ENCODE data around the gene DNHD1. TPM values are rescaled to one million over a fixed set of nuclear protein-coding genes. Genes with fewer than 3 reads are reported as not detected.

The DNHD1 gene
- total and polyA plus RNA-seq, 9 of the 15 experiments (the other 6 are each of a cell fraction or from before 2014, with no cell fraction given) = 0.82 to 9.7 (median 3.8) TPM

DNA sequence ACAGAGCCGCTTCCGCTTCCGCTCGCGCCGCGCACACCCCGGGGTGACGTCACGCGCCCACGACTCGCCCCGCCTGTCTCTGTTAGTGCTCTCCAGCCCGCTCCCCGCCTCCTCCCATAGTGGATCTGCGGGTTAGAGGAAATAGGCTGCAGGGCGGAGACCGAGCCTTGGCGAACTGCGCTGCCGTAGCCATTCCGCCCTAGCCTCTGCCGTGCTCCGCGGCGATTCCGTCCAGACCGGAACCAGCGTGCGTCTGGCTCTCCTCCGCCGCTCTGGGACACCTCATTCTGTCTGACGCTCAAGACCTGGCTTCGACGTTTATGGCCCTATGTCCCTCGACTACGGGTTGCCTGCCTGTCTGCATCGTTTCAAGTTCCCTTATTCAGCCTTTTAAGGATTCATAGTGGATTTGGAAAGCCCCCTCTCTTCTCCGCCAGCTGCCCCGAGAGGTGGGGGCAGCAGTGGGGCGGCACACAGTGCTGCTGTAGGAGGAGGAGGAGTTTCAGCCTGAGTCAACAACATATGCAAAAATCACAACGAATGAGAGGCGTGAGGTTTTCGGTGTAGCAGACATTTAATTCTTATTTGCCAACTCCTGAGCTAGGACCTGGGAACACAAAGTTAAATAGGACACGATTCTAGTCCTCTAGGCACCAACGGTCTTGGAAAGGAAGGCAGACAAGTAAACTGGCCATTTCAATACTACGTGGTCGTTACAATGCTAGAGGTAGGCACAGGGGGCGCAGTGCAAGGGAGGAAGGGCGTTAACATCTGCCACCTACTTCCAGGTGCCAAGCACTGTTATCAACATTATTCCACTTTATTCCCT lies 115.3 kb downstream of the DNHD1 start, which contains the start of gene TAF10 (continued):
- TF ChIP-seq, protein P1, sequence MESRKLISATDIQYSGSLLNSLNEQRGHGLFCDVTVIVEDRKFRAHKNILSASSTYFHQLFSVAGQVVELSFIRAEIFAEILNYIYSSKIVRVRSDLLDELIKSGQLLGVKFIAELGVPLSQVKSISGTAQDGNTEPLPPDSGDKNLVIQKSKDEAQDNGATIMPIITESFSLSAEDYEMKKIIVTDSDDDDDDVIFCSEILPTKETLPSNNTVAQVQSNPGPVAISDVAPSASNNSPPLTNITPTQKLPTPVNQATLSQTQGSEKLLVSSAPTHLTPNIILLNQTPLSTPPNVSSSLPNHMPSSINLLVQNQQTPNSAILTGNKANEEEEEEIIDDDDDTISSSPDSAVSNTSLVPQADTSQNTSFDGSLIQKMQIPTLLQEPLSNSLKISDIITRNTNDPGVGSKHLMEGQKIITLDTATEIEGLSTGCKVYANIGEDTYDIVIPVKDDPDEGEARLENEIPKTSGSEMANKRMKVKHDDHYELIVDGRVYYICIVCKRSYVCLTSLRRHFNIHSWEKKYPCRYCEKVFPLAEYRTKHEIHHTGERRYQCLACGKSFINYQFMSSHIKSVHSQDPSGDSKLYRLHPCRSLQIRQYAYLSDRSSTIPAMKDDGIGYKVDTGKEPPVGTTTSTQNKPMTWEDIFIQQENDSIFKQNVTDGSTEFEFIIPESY (CRISPR knock-in tag; IDR thresholded peaks at IDR 0.05) = no peak
- TF ChIP-seq, protein P2, sequence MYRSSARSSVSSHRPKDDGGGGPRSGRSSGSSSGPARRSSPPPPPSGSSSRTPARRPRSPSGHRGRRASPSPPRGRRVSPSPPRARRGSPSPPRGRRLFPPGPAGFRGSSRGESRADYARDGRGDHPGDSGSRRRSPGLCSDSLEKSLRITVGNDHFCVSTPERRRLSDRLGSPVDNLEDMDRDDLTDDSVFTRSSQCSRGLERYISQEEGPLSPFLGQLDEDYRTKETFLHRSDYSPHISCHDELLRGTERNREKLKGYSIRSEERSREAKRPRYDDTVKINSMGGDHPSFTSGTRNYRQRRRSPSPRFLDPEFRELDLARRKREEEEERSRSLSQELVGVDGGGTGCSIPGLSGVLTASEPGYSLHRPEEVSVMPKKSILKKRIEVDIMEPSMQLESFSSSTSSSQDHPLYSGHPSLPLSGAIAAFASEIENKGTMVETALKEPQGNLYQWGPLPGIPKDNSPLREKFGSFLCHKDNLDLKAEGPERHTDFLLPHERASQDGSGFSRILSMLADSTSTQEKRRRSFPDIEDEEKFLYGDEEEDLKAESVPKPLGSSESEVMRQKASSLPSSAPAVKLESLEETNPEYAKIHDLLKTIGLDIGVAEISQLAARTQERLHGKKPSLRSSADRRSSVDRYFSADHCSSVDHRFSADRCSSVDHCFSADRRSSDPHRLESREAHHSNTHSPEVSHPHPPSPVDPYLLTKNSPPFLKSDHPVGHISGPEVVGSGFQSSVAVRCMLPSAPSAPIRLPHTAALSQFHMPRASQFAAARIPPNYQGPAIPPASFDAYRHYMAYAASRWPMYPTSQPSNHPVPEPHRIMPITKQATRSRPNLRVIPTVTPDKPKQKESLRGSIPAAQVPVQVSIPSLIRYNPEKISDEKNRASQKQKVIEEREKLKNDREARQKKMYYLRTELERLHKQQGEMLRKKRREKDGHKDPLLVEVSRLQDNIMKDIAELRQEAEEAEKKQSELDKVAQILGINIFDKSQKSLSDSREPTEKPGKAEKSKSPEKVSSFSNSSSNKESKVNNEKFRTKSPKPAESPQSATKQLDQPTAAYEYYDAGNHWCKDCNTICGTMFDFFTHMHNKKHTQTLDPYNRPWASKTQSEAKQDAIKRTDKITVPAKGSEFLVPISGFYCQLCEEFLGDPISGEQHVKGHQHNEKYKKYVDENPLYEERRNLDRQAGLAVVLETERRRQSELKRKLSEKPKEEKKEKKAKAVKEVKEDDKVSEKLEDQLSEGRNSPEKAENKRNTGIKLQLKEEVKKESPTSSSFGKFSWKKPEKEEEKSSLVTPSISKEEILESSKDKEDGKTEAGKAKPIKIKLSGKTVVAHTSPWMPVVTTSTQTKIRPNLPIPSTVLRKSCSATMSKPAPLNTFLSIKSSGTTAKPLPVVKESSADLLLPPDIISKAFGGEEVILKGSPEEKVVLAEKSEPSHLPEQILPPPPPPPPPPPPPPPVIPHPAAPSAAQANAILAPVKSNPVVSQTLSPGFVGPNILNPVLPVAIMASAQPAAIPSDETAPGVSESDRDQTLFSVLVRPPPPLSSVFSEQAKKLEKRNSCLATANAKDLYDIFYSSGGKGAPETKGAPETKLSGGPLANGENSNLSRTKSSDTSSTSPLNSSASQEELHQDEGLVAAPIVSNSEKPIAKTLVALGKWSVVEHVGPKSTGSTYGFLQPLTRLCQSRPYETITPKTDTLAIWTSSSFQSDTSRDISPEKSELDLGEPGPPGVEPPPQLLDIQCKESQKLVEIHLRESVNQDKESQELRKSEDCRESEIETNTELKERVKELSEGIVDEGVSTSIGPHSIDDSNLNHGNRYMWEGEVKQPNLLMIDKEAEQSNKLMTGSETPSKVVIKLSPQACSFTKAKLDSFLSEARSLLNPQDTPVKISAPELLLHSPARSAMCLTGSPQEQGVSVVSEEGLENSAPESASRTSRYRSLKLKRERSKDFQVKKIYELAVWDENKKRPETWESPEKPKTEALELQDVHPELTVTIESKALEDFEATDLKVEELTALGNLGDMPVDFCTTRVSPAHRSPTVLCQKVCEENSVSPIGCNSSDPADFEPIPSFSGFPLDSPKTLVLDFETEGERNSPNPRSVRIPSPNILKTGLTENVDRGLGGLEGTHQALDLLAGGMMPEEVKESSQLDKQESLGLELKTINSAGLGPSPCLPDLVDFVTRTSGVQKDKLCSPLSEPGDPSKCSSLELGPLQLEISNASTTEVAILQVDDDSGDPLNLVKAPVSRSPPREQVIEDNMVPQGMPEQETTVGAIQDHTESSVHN (IDR thresholded peaks at IDR 0.05; ENCODE audit: borderline replicate concordance in 1 of 2, low read depth in 1 of 2) = no peak
- TF ChIP-seq TOE1 (IDR thresholded peaks at IDR 0.05; ENCODE audit: borderline replicate concordance) (peak; percentile 70), TOE1 (CRISPR knock-in tag; IDR thresholded peaks at IDR 0.05; ENCODE audit: borderline replicate concordance, low read depth) (peak; percentile 39; the same call in 1 of the 2 replicates), KLF6 (CRISPR knock-in tag; IDR thresholded peaks at IDR 0.05; ENCODE audit: borderline replicate concordance) (0 out of 2 replicates have a peak, but pooled peaks have one; percentile 53), RUNX1 (IDR thresholded peaks at IDR 0.05; ENCODE audit: low read depth) (no peak), EGR1 (conservative IDR thresholded peaks at IDR 0.05) (peak; percentile 64; the same call in 1 of the 2 replicates), RBM15 (IDR thresholded peaks at IDR 0.05; ENCODE audit: insufficient read depth, low read length) (no peak), CBX1 (IDR thresholded peaks at IDR 0.05; ENCODE audit: low read depth) (peak; percentile 66; the same call in 1 of the 2 replicates), ZNF224 (CRISPR knock-in tag; IDR thresholded peaks at IDR 0.05) (no peak), MXI1 (IDR thresholded peaks at IDR 0.05; ENCODE audit: low read depth, low read length) (peak; percentile 39; the same call in 1 of the 2 replicates), ZNF384 (IDR thresholded peaks at IDR 0.05; ENCODE audit: low read depth, low read length) (no peak), DMBX1 (CRISPR knock-in tag; IDR thresholded peaks at IDR 0.05; ENCODE audit: borderline replicate concordance) (no peak; the same call in 1 of the 2 replicates), MECOM (CRISPR knock-in tag; IDR thresholded peaks at IDR 0.05) (no peak), ZNF57 (CRISPR knock-in tag; IDR thresholded peaks at IDR 0.05) (no peak), ARHGAP35 (IDR thresholded peaks at IDR 0.05; ENCODE audit: partially characterized antibody) (no peak)
